ENCODE measurements around the gene CLCN4. TPM values are rescaled to one million over a fixed set of nuclear protein-coding genes. Genes with fewer than 3 reads are reported as not detected.

The CLCN4 gene
- total RNA-seq, 4 donors from 2014 or later = 0.54 to 5.0 (median 2.6) TPM

- no peak for TF ChIP-seq POLR2A (IDR thresholded peaks at IDR 0.05)
- TF ChIP-seq CTCF (IDR thresholded peaks at IDR 0.05) = no peak
- no peak overlapping the region for H3K4me3 ChIP-seq (ENCODE audit: low read depth, poor library complexity, severe bottlenecking)
- intact Hi-C loops (cut with DNase I; ENCODE audit: low total_unique reads) = no loop called here
- 78% methylated on average over 9 of the region's 9 CpGs for WGBS, 2 donors
- no peak for DNase-seq (ENCODE audit: low spot score in 2 of 2)
Observed at GRCh38 chrX:10121787-10122186, 35.0 kb upstream of the CLCN4 start.

DNA sequence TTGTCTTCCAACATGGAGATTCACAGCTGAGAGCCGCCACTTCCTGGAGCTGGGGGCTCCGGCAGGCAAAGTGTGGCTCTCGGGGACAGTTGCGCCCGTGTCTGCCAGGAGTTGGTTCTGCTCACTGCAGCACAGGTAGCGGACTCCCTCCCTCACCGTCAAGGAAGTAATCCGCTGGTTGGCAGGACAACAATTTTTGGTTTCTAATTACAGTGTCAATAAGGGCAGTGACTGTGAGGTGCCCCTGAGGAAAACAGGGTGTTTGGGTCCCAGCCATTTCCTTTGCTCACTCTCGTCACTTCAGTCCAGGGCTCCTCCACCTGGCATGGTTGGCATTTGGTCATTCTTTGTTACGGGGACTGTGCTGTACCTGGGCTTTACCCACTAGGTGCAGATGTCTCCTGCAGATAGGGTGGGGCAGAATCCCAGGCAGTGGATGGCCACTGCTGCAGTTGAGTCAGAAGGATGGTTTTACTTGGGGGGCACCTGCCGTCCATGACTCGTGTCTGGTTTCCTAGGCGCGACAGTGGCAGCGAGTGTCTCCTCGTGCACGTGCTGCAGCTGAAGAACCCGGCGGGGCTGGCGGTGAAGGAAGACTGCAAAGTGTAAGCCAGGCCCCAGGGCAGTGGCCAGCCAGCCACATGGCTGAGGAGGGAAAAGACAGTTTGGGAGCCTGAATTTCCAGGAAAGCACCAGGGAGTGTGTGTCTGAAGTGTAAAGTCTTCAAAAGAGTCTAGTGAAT lies 32.1 kb upstream of the CLCN4 start:
- TF ChIP-seq POLR2A (IDR thresholded peaks at IDR 0.05) = no peak
- no peak for TF ChIP-seq CTCF (IDR thresholded peaks at IDR 0.05)
- DNase-seq (ENCODE audit: low spot score in 2 of 2) = no peak
- no peak overlapping the region for H3K4me3 ChIP-seq (ENCODE audit: low read depth, poor library complexity, severe bottlenecking)
- intact Hi-C loops (cut with DNase I; ENCODE audit: low total_unique reads) = no loop called here
- WGBS, 2 donors = 93 to 96% methylated on average over 11 to 20 of the region's 20 CpGs

DNA sequence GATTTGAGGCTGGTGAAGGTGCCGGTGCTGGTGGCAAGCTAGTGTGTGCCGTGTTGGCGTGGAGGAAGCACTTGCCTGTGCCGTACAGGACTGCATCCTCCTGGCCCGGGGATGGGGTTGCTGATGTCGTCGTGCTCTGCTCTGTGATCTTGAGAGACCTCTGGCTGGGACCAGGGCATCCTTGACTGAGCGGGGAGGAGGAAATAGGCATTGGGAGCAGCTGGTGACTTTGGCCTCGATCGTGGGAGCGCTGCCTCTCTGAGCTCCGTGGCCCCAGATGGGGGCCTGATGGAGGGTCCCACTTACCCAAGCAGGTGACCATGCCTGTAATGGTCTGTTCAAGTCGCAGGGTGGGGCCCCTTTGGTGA lies 31.5 kb upstream of the CLCN4 start:
- no peak for DNase-seq (ENCODE audit: low spot score in 2 of 2)
- 78 to 95% methylated on average over 7 to 13 of the region's 13 CpGs for WGBS, 2 donors
- TF ChIP-seq POLR2A (IDR thresholded peaks at IDR 0.05) = no peak
- no peak for TF ChIP-seq CTCF (IDR thresholded peaks at IDR 0.05)
- intact Hi-C loops (cut with DNase I; ENCODE audit: low total_unique reads) = no loop called here
- no peak overlapping the region for H3K4me3 ChIP-seq (ENCODE audit: low read depth, poor library complexity, severe bottlenecking)

DNA sequence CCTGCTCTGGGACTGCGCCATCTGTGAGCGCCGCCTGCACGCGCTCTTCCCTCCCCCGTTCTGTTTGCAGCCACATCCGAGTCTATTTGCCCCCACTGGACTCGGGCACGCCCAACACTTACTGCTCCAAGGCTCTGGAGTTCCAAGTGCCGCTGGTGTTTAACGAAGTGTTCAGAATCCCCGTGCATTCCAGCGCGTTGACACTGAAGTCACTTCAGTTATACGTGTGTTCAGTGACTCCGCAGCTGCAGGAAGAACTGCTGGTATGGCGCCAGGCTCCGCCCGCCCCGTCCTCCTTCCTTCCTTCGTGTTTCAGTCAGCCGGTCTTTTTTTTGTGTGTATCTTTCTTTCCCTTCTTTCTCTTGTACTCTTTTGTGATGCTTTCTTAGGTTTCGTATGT lies 30.7 kb upstream of the CLCN4 start:
- TF ChIP-seq CTCF (IDR thresholded peaks at IDR 0.05) = no peak
- TF ChIP-seq POLR2A (IDR thresholded peaks at IDR 0.05) = no peak
- H3K4me3 ChIP-seq (ENCODE audit: low read depth, poor library complexity, severe bottlenecking) = no peak overlapping the region
- intact Hi-C loops (cut with DNase I; ENCODE audit: low total_unique reads) = no loop called here
- WGBS, 2 donors = 88 to 92% methylated on average over 23 of the region's 23 CpGs
- no peak for DNase-seq (ENCODE audit: low spot score in 2 of 2)

GRCh38 chrX:10126834-10127233 lies 29.9 kb upstream of the CLCN4 start:
- TF ChIP-seq CTCF (IDR thresholded peaks at IDR 0.05) (no peak), POLR2A (IDR thresholded peaks at IDR 0.05) (no peak)
- DNase-seq (ENCODE audit: low spot score in 2 of 2) = no peak
- 89 to 98% methylated on average over 9 to 10 of the region's 10 CpGs for WGBS, 2 donors
- intact Hi-C loops (cut with DNase I; ENCODE audit: low total_unique reads) = no loop called here
- no peak overlapping the region for H3K4me3 ChIP-seq (ENCODE audit: low read depth, poor library complexity, severe bottlenecking)

DNA sequence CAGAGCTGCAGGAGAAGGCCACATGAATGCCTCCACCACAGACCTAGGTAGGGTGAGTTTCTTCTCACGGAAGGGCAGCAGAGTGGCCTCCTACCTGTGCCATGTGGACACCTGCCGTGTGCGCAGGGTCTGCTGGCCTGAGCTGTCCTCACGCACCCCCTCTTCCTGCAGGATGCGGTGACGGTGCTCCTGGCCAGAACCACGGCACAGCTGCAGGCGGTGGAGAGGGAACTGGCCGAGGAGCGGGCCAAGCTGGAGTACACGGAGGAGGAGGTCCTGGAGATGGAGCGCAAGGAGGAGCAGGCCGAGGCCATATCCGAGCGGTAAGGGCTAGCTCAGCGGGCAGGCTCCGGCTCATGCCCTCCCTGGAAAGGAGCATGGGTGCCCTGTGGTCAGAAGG lies 28.4 kb upstream of the CLCN4 start:
- no peak overlapping the region for H3K4me3 ChIP-seq (ENCODE audit: low read depth, poor library complexity, severe bottlenecking)
- no peak for DNase-seq (ENCODE audit: low spot score in 2 of 2)
- TF ChIP-seq CTCF (IDR thresholded peaks at IDR 0.05) (no peak), POLR2A (IDR thresholded peaks at IDR 0.05) (no peak)
- 95 to 96% methylated on average over 12 to 17 of the region's 17 CpGs for WGBS, 2 donors
- intact Hi-C loops (cut with DNase I; ENCODE audit: low total_unique reads) = no loop called here

All from lower leg skin (tissue), 4 donors.